HG03045 (cell line): ENCODE data around the gene CCDC92.
"Not testable (repeated sequence)": the region's sequence is repeated elsewhere in the genome, so short reads cannot be mapped to it uniquely, and the experiment has no call there.

ENCODE experiments used
- ATAC-seq: cut with Tn5 transposase; IDR thresholded peaks from one replicate; pipeline ENCODE4 v1.9.1; 2021; ENCODE audit warnings: mild to moderate bottlenecking, moderate library complexity; ENCODE audit not compliant: unreplicated experiment

CCDC92 gene

DNA sequence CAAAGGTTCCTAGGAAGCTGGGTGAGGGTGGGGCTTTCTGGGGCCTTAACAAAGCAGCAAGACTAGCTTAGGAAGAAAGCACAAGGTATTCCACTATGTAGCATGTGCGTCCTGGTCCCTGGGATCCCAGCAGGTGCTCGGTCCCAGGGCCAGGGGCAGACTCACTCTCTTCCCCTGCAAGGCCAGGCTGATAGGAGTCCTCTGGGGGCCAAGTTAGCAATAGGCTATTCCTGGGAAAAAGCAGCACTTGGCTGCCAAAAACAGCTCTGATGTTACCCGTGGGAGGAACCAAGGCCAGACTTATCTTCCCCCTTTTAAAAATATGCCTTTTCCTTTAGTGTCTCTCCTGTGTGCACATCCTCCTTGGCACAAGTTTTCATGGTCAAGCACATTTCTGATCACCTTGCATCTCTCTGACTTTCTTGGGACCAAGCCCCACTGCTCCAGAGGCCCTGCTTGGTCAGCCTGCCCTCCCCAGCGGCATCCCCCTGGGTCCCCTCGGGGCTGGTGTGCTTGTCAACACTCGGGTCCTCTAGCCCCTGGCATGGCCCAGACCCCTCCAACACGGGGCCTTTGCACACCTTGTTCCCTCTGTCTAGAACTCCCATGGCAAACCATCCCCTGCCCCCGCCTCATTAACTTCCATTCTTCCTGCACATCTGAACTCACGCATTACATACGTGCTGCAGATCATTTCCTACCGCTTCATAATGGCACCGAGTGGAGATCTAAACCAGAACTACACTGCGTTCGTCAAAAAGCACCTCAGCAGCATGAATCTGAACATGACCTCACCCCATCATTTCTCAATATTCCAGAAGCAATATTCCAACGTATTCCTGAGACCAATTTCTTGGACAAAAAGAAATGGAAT, 21.9 kb downstream of the CCDC92 start:
- ATAC-seq = no peak

DNA sequence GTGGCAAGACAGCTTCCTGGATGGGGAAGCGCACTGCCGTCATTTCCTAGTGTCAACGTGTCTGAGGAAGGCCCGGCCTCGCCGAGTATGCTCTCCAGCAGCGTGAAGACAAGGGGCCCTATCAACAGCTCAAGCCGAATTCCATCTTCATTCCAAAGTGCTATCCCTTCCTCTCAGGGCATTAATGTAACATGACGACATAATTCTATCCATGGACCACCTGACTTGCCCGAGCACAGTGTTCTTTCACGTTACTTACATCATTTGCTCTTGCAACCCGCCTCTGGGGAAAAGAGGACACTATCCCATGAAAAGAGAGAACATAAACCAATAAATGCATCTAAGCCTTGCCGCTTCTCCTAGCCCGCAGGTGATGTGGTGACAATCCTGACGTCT, 22.9 kb downstream of the CCDC92 start:
- no peak for ATAC-seq

DNA sequence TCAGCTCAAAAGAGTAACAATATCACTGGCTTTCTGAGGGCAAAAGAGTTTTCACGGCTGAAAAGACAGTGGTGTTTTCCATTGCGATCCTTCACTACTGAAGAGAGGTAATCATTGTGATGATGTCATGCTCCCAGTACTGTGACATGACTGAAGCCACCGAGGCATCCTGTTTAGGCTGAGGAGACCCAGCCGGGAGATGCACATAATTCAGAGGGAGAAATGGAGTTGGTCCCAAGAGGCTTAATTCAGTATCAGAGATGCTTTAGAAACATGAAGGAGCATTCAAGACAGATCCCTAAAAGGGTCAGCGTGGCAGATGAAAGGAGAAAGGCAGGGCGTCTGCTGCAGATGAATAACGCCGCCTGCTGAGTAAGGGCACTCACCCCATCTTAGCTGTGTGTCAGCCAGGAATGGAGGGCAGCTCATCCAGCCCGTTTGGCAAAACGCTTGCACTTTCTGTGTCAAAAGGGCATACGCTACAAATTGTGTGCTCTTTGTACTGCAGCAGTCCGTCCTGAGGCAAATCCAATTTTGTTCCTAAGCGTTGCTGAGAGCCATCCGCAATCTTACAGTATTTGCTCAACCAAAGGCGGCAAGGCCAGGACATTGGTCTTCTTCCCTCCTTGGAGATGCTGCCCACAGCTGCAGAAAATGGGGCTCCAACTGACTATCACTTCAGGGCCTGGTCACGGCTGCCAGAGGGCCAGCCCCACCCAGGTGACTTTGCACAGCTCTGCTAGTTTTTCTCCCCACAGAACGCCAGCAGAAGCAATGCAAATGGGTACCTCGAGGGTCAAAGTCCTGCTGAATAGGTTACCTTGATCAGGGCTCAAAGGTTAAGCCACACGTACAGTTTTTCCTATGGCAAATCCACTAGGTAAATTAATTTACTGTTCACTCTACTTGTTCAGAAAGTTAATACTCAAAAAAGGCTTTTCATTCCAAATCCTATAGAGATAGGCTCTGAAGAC, 23.5 kb downstream of the CCDC92 start:
- ATAC-seq = no peak

DNA sequence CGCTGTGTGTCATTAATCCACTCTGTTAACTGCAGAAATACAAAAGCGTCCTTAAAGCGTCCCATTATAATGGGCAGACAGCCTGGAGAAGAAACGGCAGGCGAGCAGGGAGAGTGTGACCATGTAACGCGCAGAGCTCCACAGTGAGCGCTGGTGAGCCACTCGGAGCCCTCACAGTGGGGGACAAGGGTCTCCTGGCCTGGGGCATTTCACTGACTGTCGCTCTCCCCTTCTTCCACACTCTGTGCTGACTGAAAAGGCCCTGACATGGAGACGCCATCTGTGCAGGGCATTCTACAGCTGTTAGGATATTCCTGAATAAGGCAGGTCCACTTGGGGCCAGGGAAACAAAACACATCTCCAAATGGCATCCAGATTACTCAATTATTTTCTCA, 24.2 kb downstream of the CCDC92 start:
- no peak for ATAC-seq

DNA sequence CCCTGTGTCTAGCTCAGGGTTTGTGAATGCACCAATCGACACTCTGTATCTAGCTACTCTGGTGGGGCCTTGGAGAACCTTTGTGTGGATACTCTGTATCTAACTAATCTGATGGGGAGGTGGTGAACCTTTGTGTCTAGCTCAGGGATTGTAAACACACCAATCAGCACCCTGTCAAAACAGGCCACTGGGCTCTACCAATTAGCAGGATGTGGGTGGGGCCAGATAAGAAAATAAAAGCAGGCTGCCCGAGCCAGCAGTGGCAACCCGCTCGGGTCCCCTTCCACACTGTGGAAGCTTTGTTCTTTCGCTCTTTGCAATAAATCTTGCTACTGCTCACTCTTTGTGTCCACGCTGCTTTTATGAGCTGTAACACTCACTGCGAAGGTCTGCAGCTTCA, 25.1 kb downstream of the CCDC92 start:
- ATAC-seq = not testable (repeated sequence)

DNA sequence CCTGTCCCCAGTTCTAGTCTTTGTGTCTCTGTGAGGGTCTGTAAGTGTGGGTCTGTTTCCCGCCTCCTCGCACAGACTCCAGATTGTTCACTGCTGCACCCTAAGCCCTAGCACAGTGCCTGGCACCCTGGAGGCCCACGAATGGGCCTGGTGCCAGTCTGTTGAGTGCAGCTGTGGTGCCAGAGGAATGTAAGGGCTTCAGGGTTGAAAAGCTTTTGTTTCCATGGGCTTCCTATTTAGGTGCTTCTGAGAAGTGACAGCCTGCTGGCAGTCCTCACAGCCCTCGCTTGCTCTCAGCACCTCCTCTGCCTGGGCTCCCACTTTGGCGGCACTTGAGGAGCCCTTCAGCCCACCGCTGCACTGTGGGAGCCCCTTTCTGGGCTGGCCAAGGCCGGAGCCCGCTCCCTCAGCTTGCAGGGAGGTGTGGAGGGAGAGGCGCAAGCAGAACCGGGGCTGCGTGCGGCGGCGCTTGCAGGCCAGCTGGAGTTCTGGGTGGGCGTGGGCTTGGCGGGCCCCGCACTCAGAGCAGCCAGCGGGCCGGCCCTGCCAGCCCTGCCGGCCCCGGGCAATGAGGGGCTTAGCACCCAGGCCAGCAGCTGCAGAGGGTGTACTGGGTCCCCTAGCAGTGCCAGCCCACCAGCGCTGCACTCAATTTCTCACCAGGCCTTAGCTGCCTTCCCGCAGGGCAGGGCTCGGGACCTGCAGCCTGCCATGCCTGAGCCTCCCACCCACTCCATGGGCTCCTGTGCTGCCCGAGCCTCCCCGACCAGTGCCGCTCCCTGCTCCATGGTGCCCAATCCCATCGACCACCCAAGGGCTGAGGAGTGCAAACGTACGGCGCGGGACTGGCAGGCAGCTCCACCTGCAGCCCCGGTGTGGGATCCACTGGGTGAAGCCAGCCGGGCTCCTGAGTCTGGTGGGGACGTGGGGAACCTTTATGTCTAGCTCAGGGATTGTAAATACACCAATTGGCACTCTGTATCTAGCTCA, 25.8 kb downstream of the CCDC92 start:
- not testable (repeated sequence) for ATAC-seq

DNA sequence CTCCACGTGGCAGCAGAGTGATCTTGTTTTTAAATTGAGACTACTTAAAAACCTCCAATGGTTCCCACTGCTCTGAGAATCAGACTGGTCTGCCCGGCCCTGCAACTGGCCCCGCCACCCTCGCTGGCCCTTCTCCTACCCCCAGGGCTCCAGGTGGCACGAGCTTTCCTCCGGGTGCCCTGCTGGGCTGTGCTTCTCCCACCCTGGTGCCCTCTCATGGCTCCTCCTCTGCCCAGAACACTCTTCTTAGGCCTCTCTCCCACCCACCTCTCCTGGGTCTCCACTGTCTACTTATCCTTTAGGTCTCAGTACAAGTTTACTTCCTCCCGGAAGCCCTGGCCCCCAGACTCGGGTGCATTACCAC, 26.5 kb downstream of the CCDC92 start:
- ATAC-seq = no peak

DNA sequence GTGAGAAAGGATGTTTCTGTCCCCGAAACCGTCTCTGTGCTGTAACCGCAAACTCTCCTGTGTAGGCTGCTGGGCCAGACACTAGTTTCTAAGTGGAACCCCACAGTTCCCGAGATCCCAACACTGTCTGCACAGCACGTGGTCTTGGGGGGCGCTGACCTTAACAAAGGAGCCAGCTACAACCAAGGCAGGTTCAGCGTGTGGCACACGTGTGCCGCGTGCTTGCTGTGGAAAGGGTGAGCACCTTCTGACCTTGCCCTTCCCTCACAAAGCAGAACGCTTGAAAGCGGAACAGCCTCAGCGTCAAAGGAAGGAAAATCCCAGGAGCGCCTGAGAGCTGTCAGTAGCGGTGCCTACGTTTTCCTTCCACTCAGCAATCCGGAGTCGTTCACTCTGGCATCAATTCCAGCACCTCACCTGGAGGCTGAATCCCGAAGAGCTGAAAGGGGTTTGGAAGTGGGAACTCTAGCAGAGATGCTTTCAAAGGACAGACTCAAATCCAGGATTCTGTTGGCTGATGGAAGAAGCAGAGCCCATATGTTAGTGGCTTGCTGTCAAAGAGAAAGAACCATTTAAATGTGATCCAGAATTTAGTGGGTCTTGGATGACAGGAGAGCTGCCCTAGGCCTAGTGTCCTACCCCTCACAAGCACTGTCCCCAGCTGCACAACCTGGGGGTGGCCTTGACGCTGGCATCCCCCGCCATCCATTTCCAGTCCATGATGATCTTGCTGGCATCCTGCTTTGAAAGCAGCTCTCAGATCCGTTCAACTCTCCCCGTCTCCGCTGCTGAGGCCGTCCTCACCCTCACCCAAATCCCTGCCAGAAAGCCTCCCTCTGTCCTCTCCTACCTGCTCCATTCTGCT, 27.1 kb downstream of the CCDC92 start:
- ATAC-seq = no peak

DNA sequence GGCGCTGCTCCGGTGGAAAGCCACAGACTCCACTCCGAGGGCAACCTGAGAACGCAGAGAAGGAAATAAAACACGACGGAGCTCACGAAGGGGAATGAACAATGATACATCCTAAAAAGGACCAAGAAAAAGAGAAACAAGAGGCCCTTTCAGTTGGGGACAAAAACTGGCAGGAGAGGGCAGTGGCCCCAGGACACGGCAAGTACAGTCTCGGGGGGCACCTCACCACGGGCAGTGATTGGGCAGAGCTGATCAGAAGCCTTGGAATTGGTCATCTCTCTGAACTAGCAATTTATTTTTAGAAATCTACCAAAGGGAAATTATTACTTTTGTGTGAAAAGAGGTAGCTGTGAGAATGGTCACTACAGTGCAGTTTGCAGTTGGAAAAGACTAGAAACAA, 27.9 kb downstream of the CCDC92 start:
- no peak for ATAC-seq

DNA sequence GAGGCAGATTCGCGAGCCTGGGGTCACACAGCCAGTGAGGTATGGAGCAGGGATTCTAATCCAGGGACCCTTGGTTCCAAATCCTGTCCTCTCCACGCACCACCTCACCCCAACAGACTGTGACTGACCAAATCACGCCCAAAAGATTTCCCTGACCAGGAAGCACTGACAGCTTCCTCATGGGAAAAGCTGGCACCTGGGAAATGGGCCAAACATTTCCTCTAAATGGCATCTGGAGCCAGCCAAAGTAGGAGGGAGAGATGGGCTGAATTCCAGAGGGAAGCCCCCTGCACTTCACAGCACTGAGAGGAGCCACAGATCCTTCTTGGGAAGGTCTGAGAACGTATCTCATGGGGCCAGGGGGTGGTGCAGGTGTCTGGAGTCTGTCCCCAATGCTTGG, 28.8 kb downstream of the CCDC92 start:
- ATAC-seq = no peak

DNA sequence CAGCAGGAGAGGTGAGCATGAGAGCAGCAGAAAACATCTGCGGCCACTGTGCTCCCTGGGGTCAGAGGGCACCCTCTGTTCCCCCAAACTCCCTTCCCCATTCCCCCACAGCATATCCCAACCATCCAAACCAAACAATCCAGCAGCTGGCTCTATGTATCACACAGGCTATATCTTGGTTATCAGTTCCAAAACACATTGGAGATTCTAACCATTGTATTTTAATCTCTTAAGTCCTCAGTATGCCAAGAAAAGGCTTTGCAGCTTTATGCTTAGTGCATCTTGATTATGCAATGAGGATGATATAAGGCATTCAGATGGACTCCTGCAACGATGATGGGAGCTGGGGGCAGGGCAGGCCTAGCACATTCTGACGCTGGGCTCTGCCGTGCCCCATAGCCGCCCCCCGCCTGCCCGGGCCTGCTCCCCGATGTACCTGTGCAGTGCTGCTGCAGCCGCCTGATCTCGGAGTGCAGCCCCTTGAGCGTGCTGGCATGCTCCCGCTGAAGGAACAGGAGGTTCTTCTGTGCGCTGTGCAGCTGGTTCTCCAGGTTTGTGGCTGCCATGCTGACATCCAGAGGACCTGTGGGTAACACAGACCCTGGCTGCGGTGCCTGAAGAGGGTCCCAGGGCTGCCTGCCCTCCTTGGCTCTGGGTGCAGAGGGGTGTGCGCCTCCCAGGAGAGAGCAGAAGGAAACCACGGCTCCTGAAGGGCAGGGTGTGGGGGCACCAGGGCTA, 29.6 kb downstream of the CCDC92 start:
- no peak for ATAC-seq

DNA sequence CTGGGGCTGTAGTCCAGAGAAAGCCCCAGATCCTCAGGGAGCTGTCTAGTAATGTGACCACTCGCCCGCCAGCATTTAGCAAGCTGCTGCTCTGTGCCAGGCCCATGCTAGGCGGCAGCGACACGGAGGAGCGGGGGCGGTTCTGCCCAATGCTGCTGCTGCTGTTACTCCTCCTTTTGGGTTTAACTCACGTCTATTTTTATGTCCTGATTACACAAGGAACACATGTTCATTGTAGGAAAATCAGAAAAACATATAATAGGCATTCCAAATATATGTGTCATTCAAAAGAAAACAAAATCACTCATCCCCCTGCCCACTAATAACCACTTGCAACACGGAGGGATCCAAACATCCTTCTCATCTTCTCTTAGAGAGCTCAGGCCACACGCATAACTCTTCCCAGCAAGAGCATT, 30.4 kb downstream of the CCDC92 start:
- ATAC-seq = no peak

DNA sequence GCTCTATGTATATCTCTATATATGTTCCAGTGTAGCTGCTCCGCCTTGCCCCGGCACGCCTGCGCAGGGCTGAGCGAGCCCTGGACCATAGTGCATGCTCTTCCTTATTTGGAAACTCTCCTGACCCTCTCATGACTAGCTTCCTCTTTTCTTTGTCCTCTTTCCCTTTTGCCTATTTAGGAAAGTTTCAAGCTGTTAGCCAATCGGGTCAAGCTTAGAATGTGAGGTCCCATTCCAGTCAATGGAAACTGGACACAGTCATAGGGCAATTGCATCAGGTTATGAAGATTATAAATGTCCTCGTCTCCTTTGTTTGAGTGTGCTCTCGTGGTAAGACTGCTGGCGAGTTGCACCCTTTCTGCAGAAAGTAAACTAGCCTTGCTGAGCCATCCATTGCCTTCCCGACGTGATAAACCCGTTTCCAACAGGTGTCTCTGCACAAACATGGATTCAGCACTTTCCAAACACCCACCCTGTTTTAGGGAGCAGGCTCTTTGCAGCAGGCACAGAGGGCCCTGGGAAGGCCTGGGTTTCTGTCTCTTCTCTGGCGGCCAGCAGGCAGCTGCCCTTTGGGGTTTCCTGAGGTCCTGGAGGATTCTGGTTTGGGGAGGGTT, 30.9 kb downstream of the CCDC92 start:
- ATAC-seq = no peak

DNA sequence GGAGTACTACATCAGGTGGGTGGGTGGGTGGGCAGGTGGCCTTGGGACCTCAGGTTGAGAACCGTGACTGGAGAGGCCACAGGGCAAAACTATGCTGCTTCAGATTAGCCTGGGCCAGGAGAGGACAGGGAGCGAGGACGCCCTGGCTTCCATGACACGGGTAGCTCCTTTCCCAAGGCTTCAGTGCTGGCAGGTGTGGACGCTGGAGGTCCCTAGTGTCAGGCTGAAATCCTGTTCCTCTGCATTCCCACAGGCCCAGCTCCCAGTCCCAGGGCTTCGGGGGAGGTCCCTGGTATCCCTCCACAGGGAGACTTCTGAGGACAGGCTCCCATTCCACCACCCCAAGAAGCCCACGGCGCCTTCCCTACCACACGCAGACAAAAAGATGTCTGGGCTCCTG, 31.6 kb downstream of the CCDC92 start:
- ATAC-seq = no peak

DNA sequence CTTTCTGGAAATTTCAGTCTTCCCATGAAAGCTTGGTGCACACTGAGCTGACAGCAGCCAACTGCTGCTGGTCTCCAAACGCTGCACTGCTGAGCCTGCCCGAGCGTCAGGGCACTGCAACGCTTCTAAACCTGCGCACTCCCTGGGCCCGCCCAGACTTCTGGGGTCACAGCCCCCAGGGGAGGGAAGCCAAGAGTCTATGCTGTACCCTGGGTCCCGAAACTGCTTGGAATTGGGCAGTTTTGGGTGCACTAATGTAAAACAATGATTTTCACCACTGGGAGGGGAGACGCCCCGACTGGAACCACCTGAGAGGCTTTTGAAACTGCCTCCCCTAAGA, 32.0 kb downstream of the CCDC92 start:
- no peak for ATAC-seq

DNA sequence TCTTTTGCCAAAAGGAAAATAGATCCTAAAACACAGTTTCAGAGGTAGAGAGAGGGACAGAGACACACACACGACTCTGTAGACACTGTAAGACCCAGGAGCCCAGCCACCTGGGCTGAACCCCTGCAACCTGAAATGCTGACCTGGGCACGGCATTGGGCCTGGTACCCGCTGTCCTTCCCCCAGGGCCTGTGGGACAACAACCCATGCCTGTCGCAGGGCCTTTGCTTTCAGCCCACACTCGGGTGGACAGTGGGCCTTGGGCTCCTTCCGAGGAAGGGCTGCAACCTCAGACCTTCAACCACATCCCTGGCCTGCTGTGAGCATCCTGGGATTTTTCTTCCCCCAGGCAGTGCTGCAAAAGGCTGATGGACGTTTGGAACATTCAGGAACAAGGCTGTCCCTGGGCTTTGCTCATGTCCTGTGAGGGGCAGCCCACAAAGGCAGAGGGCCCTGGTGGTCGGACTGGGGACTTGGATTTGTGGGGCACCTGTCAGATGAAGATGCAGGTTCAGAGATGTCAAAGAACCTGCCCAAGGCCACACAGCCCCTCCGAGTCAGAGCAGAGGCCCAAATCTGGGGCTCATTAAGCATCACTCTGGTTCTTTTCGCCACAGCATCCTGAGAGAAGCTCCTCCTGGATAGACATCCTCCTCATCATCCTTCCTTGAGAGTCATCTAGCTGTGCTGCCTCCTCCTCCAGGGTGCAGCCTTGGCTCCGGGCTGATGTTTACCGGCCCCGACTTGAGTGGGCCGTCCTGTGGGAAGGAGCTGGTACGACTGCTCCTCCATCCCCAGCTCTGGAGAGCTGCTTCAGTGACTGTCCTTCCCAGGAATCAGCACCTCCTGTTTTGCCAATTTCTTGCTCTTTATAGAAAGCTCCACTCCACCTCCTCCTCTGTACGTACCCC, 32.7 kb downstream of the CCDC92 start:
- no peak for ATAC-seq

DNA sequence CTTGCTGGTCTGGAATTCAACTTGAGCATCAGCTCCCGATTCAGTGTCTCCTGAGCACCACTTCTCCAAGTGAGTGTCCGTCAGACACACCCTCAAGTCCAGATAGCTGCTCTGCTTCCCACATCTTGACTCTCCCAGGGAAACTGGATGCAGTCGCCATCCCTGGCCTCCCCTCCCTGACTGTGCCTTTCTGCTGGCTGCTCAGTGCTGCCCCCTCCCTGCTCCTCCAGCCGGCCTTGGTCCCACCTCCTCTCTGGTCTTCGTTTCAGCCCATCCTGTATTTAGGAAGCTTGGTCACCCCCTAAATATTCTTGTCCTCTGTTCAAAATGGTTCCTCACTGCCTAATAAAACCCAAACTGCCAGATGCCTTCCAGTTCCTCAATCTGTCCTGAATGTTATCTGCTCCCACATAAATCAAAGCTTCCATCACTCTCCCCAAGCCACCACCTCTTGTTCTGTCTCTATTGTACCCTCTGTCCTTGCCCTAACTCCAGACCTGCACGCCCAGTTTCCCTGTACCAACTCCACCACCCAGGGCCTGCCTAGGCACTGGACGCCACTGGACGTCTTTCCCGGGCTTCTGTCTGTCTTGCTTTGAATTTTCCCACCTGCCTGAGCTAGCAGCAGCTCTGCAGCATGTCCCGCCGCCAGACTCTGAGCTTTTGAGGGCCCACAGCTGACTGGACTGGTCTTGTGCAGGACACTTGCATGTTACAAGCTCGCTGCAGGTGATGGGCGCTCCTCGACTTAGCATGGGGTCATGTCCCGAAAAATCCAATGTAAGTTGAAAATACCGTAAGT, 33.8 kb downstream of the CCDC92 start:
- ATAC-seq = no peak
